ENCODE measurements around the gene SH3BP2. TPM values are rescaled to one million over a fixed set of nuclear protein-coding genes. Genes with fewer than 3 reads are reported as not detected.

SH3BP2 gene
- polyA plus RNA-seq, 3 donors from 2014 or later, result 12.6 to 71.0 (median 22.7) TPM

DNA sequence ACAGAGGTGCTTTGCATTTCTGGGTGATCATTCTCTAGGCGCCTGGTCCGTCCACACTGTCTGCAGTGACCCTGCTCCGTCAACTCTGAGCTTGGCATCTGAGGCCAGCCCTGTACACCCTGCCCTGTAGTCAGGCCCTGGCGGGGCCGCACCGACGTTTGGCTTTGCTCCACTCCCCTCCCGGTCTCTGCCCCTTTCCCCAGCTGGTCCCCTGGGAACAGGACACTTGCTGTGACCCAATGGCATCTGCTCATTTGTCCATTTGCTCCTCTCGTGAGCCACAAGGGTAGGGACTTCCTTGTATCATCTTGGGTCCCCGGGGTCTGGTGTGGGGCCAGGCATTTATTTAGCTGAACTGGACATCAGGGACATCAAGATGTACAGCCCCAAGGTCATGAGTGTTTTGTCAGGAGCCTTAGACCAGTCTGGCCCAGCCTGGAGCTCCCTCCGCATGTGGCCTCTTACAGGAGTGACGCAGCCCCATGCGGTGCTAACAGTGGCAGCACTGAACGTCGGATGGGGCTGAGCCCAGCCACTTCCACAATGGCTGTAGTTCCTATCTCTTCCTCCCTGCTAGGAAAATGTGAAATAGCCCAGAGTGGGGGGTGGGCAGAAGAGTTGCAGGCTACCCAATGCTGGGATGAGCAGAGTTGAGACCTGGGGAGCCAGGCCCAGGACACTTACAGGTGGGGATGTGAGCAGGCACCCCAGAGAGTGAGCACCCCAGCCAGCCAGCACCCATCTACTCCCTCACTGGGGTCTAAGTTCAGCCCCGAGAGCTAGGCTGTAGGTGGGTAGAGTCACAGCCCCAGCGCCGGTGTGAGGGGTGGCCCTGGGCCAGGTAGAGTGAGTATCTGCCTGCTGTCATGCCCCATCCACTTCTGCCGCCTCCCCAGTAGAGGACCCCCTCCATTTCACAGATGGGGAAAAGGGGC is 2.0 kb upstream of the SH3BP2 start:
- H3K4me1 Mint-ChIP-seq, result peaks cover 36 to 55% of the 10 kb centered on the region in 2 donors
- DNase-seq, result no peak
- H3K27ac Mint-ChIP-seq, result peak overlapping the region in 1 of 6 donors; percentile 41
- H3K4me3 Mint-ChIP-seq, result peak overlapping the region in 2 of 5 donors; percentile 11 to 26
- no peaks in the 10 kb centered on the region for H3K9me3 Mint-ChIP-seq
- H3K27me3 Mint-ChIP-seq (ENCODE audit: low read depth in 3 of 3), result peaks cover 0 to 6% (median 2%) of the 10 kb centered on the region in 3 donors
- H3K36me3 Mint-ChIP-seq, result no peaks in the 10 kb centered on the region

DNA sequence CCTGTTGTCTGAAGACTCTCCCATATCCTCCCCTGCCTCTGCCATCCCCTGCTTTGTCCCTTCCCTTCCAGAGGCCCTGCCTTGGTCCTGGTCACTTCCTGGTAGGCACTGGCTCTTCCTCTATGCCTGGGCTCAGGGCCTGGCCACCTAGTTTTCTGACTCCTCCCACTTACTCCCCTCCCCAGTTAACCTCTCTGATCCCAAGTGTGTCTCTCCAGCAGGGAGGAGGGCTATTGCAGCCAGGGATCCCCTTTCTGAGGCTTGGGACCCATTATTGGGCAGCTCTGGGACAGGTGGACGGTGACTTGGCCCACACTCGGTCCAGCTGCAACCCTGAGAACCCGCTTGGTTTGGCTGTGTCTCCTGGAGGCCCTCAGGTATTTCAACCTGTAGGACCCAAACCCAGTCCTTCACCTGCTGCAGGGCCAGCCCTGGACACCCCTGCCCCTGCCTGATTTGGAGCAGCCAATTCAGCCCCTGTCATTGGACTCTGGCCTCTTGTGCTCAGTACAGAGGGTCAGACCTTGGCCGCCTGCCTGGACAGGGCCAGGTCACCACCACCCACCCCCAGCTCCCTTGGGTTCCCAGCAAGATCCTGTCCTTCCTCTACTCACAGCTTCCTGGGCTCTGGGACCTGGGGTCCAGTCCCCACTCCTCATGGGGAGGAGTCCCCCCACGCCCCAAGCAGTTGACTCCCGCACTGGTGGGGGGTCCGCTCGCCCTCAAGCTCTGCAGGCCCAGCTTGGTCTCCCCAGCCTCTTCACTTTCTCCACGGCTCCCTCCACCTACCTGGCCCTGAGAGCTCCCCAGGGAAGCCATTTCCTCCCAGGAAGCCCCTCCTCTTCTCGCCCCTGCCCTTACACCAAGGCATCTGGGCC is 1.1 kb upstream of the SH3BP2 start:
- no peaks in the 10 kb centered on the region for H3K36me3 Mint-ChIP-seq
- peaks cover 36 to 46% of the 10 kb centered on the region in 2 donors for H3K4me1 Mint-ChIP-seq
- H3K4me3 Mint-ChIP-seq, result peak overlapping the region; percentile 10 to 46 (median 40)
- H3K27me3 Mint-ChIP-seq (ENCODE audit: low read depth in 3 of 3), result peaks cover 0 to 6% (median 2%) of the 10 kb centered on the region in 3 donors
- DNase-seq, result no peak
- H3K9me3 Mint-ChIP-seq, result no peaks in the 10 kb centered on the region
- H3K27ac Mint-ChIP-seq, result peak overlapping the region in 1 of 6 donors; percentile 1

DNA sequence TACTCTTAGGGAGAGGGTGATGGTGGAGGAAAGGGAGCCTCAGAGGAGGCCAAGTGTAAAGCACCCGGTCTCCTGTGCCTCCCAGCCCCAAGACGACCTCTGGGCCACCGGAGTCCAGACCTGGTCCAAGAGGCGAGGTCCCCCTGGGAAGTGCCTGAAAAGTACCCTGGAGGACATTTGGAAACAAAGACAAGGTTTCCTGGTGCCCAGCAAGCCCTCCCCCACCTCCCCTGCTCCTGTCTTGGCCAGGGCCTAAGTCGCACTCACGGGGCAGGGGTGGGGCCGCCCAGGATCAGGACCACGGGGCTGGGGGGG is 532 bp upstream of the SH3BP2 start:
- peaks cover 0 to 6% (median 2%) of the 10 kb centered on the region in 3 donors for H3K27me3 Mint-ChIP-seq (ENCODE audit: low read depth in 3 of 3)
- H3K9me3 Mint-ChIP-seq, result no peaks in the 10 kb centered on the region
- H3K27ac Mint-ChIP-seq, result no peak overlapping the region
- H3K36me3 Mint-ChIP-seq, result no peaks in the 10 kb centered on the region
- H3K4me3 Mint-ChIP-seq, result peak overlapping the region in 3 of 5 donors; percentile 21 to 46 (median 40)
- H3K4me1 Mint-ChIP-seq, result peaks cover 30 to 40% of the 10 kb centered on the region in 2 donors
- DNase-seq, result no peak

DNA sequence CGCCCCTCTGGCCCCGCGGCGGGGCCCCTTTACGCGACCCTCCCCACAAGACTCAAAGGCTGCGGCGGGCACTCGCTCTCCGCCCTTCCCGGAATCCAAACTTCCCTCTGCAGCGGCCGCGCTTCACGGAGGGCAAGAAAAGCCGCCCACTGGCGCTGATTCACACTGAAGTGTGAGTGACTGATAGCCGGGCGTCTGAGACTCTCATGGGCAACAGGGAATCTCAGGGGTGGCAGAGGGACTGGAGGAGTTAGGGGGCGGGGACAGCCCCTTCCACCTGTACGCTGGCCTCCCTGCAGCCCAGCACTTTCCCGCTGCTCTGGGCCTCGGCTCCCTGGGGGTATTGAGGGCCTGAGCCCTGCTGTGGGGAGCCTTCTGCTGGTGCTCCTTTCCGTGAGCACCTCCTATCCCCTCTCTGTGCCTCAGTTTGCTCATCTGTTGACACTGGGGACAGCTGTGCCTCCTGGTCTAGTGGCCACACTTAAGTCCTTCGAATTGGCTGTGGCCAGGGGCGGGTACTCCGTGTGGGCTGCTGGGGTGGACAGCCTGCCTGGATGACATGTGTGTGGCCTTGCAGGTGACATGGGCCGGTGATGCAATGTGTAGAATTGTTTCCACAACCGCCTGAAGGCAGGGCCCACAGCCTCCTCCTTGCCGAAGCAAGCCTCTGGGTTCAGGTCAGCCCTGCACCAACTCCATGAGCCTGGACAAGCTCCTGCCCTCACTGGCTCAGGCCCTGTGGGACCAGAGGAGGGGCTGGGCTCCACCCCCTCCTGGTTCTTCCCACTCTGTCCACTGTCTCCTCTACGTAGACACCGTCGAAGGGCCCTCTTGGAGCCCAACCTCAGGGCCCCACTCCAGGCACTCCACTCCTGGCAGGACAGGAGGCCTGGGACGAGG is 951 bp downstream of the SH3BP2 start:
- no peaks in the 10 kb centered on the region for H3K9me3 Mint-ChIP-seq
- H3K27ac Mint-ChIP-seq, result peak overlapping the region in 5 of 6 donors; percentile 42 to 72 (median 45)
- H3K27me3 Mint-ChIP-seq (ENCODE audit: low read depth in 3 of 3), result peaks cover 0 to 6% (median 2%) of the 10 kb centered on the region in 3 donors
- peak overlapping the region; percentile 77 to 90 (median 86) for H3K4me3 Mint-ChIP-seq
- peaks cover 36 to 39% of the 10 kb centered on the region in 2 donors for H3K4me1 Mint-ChIP-seq
- no peaks in the 10 kb centered on the region for H3K36me3 Mint-ChIP-seq
- DNase-seq, result no peak

GRCh38 chr4:2794486-2795299 is 1.8 kb downstream of the SH3BP2 start:
- no peak for DNase-seq
- Mint-ChIP-seq H3K4me3 (peak overlapping the region; percentile 77 to 90 (median 86)), H3K36me3 (no peaks in the 10 kb centered on the region), H3K9me3 (no peaks in the 10 kb centered on the region), H3K27ac (no peak overlapping the region), H3K4me1 (peaks cover 36 to 38% of the 10 kb centered on the region in 2 donors), H3K27me3 (ENCODE audit: low read depth in 3 of 3) (peaks cover 0 to 6% (median under 1%) of the 10 kb centered on the region in 3 donors)

DNA sequence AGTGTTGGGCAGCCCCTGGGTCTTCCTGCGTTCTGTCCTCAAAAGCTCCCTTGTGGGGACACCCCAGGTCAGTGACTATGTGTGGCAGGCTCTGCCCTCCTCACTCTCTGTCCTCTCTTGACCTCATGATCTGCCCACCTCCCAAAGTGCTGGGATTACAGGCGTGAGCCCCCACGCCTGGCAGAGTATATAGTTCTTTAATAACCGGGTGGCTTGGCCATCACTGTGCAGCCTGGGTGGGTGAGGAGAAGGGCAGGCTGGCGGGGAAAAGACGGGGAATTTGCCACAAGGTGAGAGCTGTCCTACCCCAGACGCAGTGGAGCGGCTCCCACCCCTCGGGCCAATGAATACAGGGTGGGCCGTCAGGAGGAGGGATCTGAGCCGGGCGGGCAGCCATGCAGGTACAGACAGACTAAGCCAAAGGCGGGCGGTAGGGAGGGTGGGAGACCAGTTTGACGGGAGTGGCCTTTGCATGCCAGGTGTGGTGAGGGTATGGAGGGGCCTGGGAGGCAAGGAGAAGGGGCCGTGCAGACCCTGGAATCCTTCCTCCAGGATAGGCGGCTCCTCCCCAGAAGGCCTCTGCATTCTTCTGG is 2.5 kb downstream of the SH3BP2 start:
- Mint-ChIP-seq H3K4me3 (peak overlapping the region in 1 of 5 donors; percentile 33), H3K27ac (no peak overlapping the region), H3K36me3 (no peaks in the 10 kb centered on the region), H3K27me3 (ENCODE audit: low read depth in 3 of 3) (peaks cover 0 to 6% (median 0%) of the 10 kb centered on the region in 3 donors), H3K9me3 (no peaks in the 10 kb centered on the region), H3K4me1 (peaks cover 36 to 40% of the 10 kb centered on the region in 2 donors)
- DNase-seq, result no peak

- no peak for DNase-seq
- H3K4me1 Mint-ChIP-seq, result peaks cover 36 to 41% of the 10 kb centered on the region in 2 donors
- no peak overlapping the region for H3K27ac Mint-ChIP-seq
Measured at GRCh38 chr4:2795893-2796848, 3.3 kb downstream of the SH3BP2 start.

DNA sequence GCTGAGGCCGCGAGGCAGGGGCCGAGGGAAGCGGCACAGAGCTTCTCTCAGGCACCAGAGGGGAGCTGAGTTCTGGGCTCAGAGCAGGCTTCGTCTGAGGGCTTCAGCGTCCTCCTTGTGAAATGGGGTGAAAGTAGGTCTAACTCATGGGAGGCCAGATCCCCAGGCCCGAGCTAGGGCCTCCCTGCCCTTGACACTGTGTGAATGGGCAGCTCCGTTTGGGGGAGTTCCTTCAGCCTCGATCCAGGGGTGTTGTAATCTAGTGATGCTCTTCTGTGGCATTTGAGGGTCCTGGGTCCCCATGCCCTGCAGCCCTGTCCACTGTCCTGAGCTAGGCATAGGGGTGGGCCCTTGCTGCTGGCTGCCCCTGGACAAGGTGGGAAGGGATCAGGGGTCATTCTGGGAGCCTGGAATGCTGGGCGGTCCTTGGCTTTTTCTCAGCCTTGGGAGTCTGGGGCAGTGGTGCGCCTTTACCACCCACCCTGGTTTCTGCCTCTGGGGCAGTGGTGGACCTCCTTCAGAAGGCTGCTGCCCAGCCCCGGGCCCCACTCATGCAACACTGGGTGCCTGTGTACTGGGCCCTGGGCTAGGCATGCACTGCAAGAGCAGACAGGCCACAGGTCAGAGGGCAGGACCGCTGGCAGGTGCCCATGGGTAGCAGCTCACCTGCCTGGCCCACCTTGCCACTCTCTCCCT is 4.1 kb downstream of the SH3BP2 start:
- Mint-ChIP-seq H3K4me3 (peak overlapping the region in 1 of 5 donors; percentile 27), H3K27me3 (ENCODE audit: low read depth in 3 of 3) (peaks cover 0 to 1% (median 0%) of the 10 kb centered on the region in 3 donors), H3K36me3 (no peaks in the 10 kb centered on the region), H3K9me3 (no peaks in the 10 kb centered on the region), H3K27ac (no peak overlapping the region), H3K4me1 (peaks cover 36 to 41% of the 10 kb centered on the region in 2 donors)
- no peak for DNase-seq

More at GRCh38 chr4:2795893-2796848, 3.3 kb downstream of the SH3BP2 start:
- Mint-ChIP-seq H3K9me3 (no peaks in the 10 kb centered on the region), H3K27me3 (ENCODE audit: low read depth in 3 of 3) (peaks cover 0 to 1% (median 0%) of the 10 kb centered on the region in 3 donors), H3K4me3 (no peak overlapping the region), H3K36me3 (no peaks in the 10 kb centered on the region)

- Mint-ChIP-seq H3K27me3 (ENCODE audit: low read depth in 3 of 3) (no peaks in the 10 kb centered on the region), H3K36me3 (no peaks in the 10 kb centered on the region), H3K4me1 (peaks cover 36 to 41% of the 10 kb centered on the region in 2 donors), H3K4me3 (peak overlapping the region; percentile 40 to 60 (median 49)), H3K27ac (peak overlapping the region in 4 of 6 donors; percentile 44 to 83 (median 76)), H3K9me3 (no peaks in the 10 kb centered on the region)
- DNase-seq, result peak in 1 of 3 donors; percentile 34
Measured at GRCh38 chr4:2797545-2798305, 4.8 kb downstream of the SH3BP2 start.
